ENCODE measurements around the gene MICA. TPM values are rescaled to one million over a fixed set of nuclear protein-coding genes. Genes with fewer than 3 reads are reported as not detected.

MICA gene
- total RNA-seq, 1 donor from 2014 or later: 70.0 TPM

GRCh38 chr6:31354864-31355582, 48.4 kb upstream of the MICA start:
- Histone ChIP-seq H2AFZ (ENCODE audit: low read depth, low read length) (no peak overlapping the region), H3K79me2 (ENCODE audit: insufficient read depth, low read length) (no peaks in the 10 kb centered on the region), H3K36me3 (ENCODE audit: insufficient read depth, low read length) (no peaks in the 10 kb centered on the region), H3K4me1 (ENCODE audit: insufficient read depth, low read length) (peaks cover 3% of the 10 kb centered on the region), H3K4me3 (ENCODE audit: insufficient read depth, low read depth, low read length) (peak overlapping the region; percentile 5), H3K9ac (ENCODE audit: low read length) (no peak overlapping the region), H3K27me3 (ENCODE audit: insufficient read depth, low read length) (peaks cover 25% of the 10 kb centered on the region), H3K27ac (ENCODE audit: low read depth, low read length) (no peak overlapping the region), H3K4me2 (ENCODE audit: low read length) (peak overlapping the region; percentile 95), H3K9me3 (ENCODE audit: insufficient read depth, low read depth, low read length) (no peaks in the 10 kb centered on the region), H4K20me1 (ENCODE audit: insufficient read depth, low read length) (peaks cover 19% of the 10 kb centered on the region)
- Mint-ChIP-seq H3K9me3 (ENCODE audit: unreplicated experiment) (peaks cover 6% of the 10 kb centered on the region), H3K27ac (ENCODE audit: unreplicated experiment) (peak overlapping the region; percentile 47), H3K27me3 (ENCODE audit: low read depth, unreplicated experiment) (peaks cover 20% of the 10 kb centered on the region), H3K4me1 (ENCODE audit: low read depth, unreplicated experiment) (peaks cover 28% of the 10 kb centered on the region), H3K36me3 (ENCODE audit: low read depth, unreplicated experiment) (peaks cover 29% of the 10 kb centered on the region), H3K4me3 (ENCODE audit: unreplicated experiment) (peak overlapping the region; percentile 92)
- FAIRE-seq (no peak), DNase-seq (ENCODE audit: low read depth) (no peak)
- TF ChIP-seq, protein P1, sequence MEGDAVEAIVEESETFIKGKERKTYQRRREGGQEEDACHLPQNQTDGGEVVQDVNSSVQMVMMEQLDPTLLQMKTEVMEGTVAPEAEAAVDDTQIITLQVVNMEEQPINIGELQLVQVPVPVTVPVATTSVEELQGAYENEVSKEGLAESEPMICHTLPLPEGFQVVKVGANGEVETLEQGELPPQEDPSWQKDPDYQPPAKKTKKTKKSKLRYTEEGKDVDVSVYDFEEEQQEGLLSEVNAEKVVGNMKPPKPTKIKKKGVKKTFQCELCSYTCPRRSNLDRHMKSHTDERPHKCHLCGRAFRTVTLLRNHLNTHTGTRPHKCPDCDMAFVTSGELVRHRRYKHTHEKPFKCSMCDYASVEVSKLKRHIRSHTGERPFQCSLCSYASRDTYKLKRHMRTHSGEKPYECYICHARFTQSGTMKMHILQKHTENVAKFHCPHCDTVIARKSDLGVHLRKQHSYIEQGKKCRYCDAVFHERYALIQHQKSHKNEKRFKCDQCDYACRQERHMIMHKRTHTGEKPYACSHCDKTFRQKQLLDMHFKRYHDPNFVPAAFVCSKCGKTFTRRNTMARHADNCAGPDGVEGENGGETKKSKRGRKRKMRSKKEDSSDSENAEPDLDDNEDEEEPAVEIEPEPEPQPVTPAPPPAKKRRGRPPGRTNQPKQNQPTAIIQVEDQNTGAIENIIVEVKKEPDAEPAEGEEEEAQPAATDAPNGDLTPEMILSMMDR (IDR thresholded peaks at IDR 0.05; ENCODE audit: insufficient read depth, low read depth, low read length): no peak
- no peak for TF ChIP-seq EZH2 (IDR thresholded peaks at IDR 0.05; ENCODE audit: insufficient read depth, low read length)

GRCh38 chr6:31355583-31355948, 47.8 kb upstream of the MICA start:
- no peak for TF ChIP-seq EZH2 (IDR thresholded peaks at IDR 0.05; ENCODE audit: insufficient read depth, low read length)
- TF ChIP-seq, protein P1 (IDR thresholded peaks at IDR 0.05; ENCODE audit: insufficient read depth, low read depth, low read length): no peak
- Mint-ChIP-seq H3K4me3 (ENCODE audit: unreplicated experiment) (peak overlapping the region; percentile 92), H3K27me3 (ENCODE audit: low read depth, unreplicated experiment) (peaks cover 17% of the 10 kb centered on the region), H3K9me3 (ENCODE audit: unreplicated experiment) (peaks cover 6% of the 10 kb centered on the region), H3K36me3 (ENCODE audit: low read depth, unreplicated experiment) (peaks cover 29% of the 10 kb centered on the region), H3K4me1 (ENCODE audit: low read depth, unreplicated experiment) (peaks cover 28% of the 10 kb centered on the region), H3K27ac (ENCODE audit: unreplicated experiment) (peak overlapping the region; percentile 34)
- Histone ChIP-seq H3K9me3 (ENCODE audit: insufficient read depth, low read depth, low read length) (no peaks in the 10 kb centered on the region), H3K4me3 (ENCODE audit: insufficient read depth, low read depth, low read length) (no peak overlapping the region), H3K36me3 (ENCODE audit: insufficient read depth, low read length) (no peaks in the 10 kb centered on the region), H3K4me1 (ENCODE audit: insufficient read depth, low read length) (peaks cover 3% of the 10 kb centered on the region), H3K79me2 (ENCODE audit: insufficient read depth, low read length) (no peaks in the 10 kb centered on the region), H3K9ac (ENCODE audit: low read length) (no peak overlapping the region), H3K27ac (ENCODE audit: low read depth, low read length) (no peak overlapping the region), H2AFZ (ENCODE audit: low read depth, low read length) (no peak overlapping the region), H4K20me1 (ENCODE audit: insufficient read depth, low read length) (peaks cover 19% of the 10 kb centered on the region), H3K4me2 (ENCODE audit: low read length) (peak overlapping the region; percentile 95), H3K27me3 (ENCODE audit: insufficient read depth, low read length) (peaks cover 22% of the 10 kb centered on the region)
- FAIRE-seq (no peak), DNase-seq (ENCODE audit: low read depth) (no peak)

Data from astrocyte (in vitro differentiated cells and primary cell).